Keratinocyte (primary cell): ENCODE data around the gene PILRB. TPM values are rescaled to one million over a fixed set of nuclear protein-coding genes. Genes with fewer than 3 reads are reported as not detected.

Experiments used
- DNase-seq: peaks from one replicate; pipeline ENCODE4 v3.0.0-alpha.2; 2011; ENCODE audit warnings: low read depth, missing footprints, low spot score
- FAIRE-seq: peaks from 2 replicates; lab custom pipeline; 2011; peaks lifted over from hg19 to GRCh38; lab: Jason Lieb, UNC
- H2AFZ ChIP-seq: 2 replicates; pipeline ENCODE4 v1.6.0; 2012; ENCODE audit warnings: low read length, control low read depth, inconsistent platforms; ENCODE audit not compliant: control insufficient read depth
- H3K27ac ChIP-seq: 2 replicates; pipeline ENCODE4 v1.5.1; 2011; ENCODE audit warnings: low read length; ENCODE audit not compliant: control insufficient read depth, insufficient read depth
- H3K27me3 ChIP-seq: 3 replicates; pipeline ENCODE4 v1.6.0; 2011; ENCODE audit warnings: low read length; ENCODE audit not compliant: control insufficient read depth, insufficient read depth; ENCODE audit errors: extremely low read depth
- H3K36me3 ChIP-seq, 2 experiments: 2 replicates in 1 of 2; 3 replicates in 1 of 2; pipeline ENCODE4 v1.5.1; 2011; ENCODE audit warnings: low read length in 2 of 2, mild to moderate bottlenecking in 1 of 2; ENCODE audit not compliant: control insufficient read depth in 2 of 2, insufficient read depth in 2 of 2; ENCODE audit errors: extremely low read depth in 1 of 2
- H3K4me1 ChIP-seq: 3 replicates; pipeline ENCODE4 v1.5.1; 2011; ENCODE audit warnings: low read length; ENCODE audit not compliant: control insufficient read depth, insufficient read depth; ENCODE audit errors: extremely low read depth
- H3K4me2 ChIP-seq: 3 replicates; pipeline ENCODE4 v1.6.0; 2011; ENCODE audit warnings: low read depth, low read length; ENCODE audit not compliant: control insufficient read depth, insufficient read depth; ENCODE audit errors: extremely low read depth
- H3K4me3 ChIP-seq, 3 experiments: fragments of 200-600 bp in 1 of 3; sonication (generic) in 1 of 3; 2 replicates in 2 of 3; 3 replicates in 1 of 3; pipeline ENCODE4 v1.5.1; 2011 to 2016; ENCODE audit warnings: low read length in 3 of 3, mild to moderate bottlenecking in 3 of 3, control low read depth in 2 of 3, inconsistent platforms in 1 of 3, low read depth in 1 of 3, mixed read lengths in 1 of 3, mixed run types in 1 of 3, moderate library complexity in 1 of 3; ENCODE audit not compliant: control insufficient read depth in 2 of 3, insufficient read depth in 2 of 3; ENCODE audit errors: extremely low read depth in 1 of 3
- H3K79me2 ChIP-seq: 2 replicates; pipeline ENCODE4 v1.6.0; 2012; ENCODE audit warnings: low read length; ENCODE audit not compliant: control insufficient read depth, insufficient read depth
- H3K9ac ChIP-seq: 3 replicates; pipeline ENCODE4 v1.6.0; 2011; ENCODE audit warnings: low read length; ENCODE audit not compliant: control insufficient read depth, insufficient read depth; ENCODE audit errors: extremely low read depth
- H3K9me1 ChIP-seq: 3 replicates; pipeline ENCODE4 v1.6.0; 2011; ENCODE audit warnings: low read length; ENCODE audit not compliant: control insufficient read depth, insufficient read depth; ENCODE audit errors: extremely low read depth
- H3K9me3 ChIP-seq: 2 replicates; pipeline ENCODE4 v1.5.1; 2012; ENCODE audit warnings: low read depth, low read length; ENCODE audit not compliant: control insufficient read depth
- H4K20me1 ChIP-seq: 3 replicates; pipeline ENCODE4 v1.6.0; 2011; ENCODE audit warnings: low read length; ENCODE audit not compliant: control insufficient read depth, insufficient read depth; ENCODE audit errors: extremely low read depth
- CTCF ChIP-seq, 3 experiments: IDR thresholded peaks in 1 of 3; conservative IDR thresholded peaks in 1 of 3; optimal IDR thresholded peaks in 1 of 3; 2 replicates in 2 of 3; 3 replicates in 1 of 3; pipeline versions ENCODE3 to v1.5.1; 2011; ENCODE audit warnings: low read length in 3 of 3, mild to moderate bottlenecking in 3 of 3, moderate library complexity in 2 of 3, control low read depth in 1 of 3, inconsistent platforms in 1 of 3; ENCODE audit not compliant: insufficient read depth in 2 of 3; ENCODE audit errors: extremely low read depth in 1 of 3
- EZH2 ChIP-seq: IDR thresholded peaks from one replicate; pipeline ENCODE4 v1.6.1; 2012; ENCODE audit warnings: inconsistent platforms, mild to moderate bottlenecking, low read length, moderate library complexity
- dilution Hi-C: fragments of 300-500 bp; cut with MboI; formaldehyde crosslinking; loops from one replicate; pipeline ENCODE4 v1.7.0; 2020; ENCODE audit warnings: low sequenced_read_pairs; ENCODE audit not compliant: extremely low pct_ligation_motif_present
- polyA plus RNA-seq, 5 experiments: library from polyadenylated mRNA; depleted of rRNA in 3 of 5; stranded (reverse) in 3 of 5; stranded (forward) in 1 of 5; unstranded in 1 of 5; fragments of >200 nt; gene quantifications; 1 replicate in 1 of 5; 2 replicates in 3 of 5; 3 replicates in 1 of 5; pipeline versions ENCODE4 v1.2.1 to v1.2.3, GENCODE V29; 2011 to 2012; ENCODE audit warnings: missing spikeins in 2 of 5, low read depth in 1 of 5, low replicate concordance in 1 of 5

Gene PILRB
- polyA plus RNA-seq, 1 donor (not counting 4 experiments of a cell fraction or from before 2014, with no cell fraction given), result 16.5 TPM

GRCh38 chr7:100406767-100407166, 48.9 kb downstream of the PILRB start:
- Histone ChIP-seq H3K79me2 (no peaks in the 10 kb centered on the region), H3K9me1 (no peaks in the 10 kb centered on the region), H3K27ac (no peak overlapping the region), H2AFZ (no peak overlapping the region), H3K9me3 (no peaks in the 10 kb centered on the region), H4K20me1 (no peaks in the 10 kb centered on the region), H3K4me1 (peaks cover 5% of the 10 kb centered on the region), H3K4me2 (no peak overlapping the region), H3K4me3 (no peak overlapping the region), H3K9ac (no peak overlapping the region), H3K36me3 (no peaks in the 10 kb centered on the region), H3K27me3 (peaks cover 2% of the 10 kb centered on the region)
- FAIRE-seq, result no peak
- no peak for TF ChIP-seq EZH2
- no peak for TF ChIP-seq CTCF (optimal IDR thresholded peaks at IDR 0.05 in 1 of 3, IDR thresholded peaks at IDR 0.05 in 1 of 3, conservative IDR thresholded peaks at IDR 0.05 in 1 of 3; ENCODE audit: extremely low read depth in 1 of 3, insufficient read depth in 2 of 3, low read length in 3 of 3)
- DNase-seq, result no peak
- dilution Hi-C loops, result no loop called here

- no peaks in the 10 kb centered on the region for H3K9me3 ChIP-seq
- no peak overlapping the region for H3K4me3 ChIP-seq
- H3K27ac ChIP-seq, result no peak overlapping the region
- H4K20me1 ChIP-seq, result no peaks in the 10 kb centered on the region
- DNase-seq (no peak), FAIRE-seq (peak; percentile 39)
- H3K4me2 ChIP-seq, result no peak overlapping the region
- no peak overlapping the region for H2AFZ ChIP-seq
- no peaks in the 10 kb centered on the region for H3K79me2 ChIP-seq
- peaks cover 2% of the 10 kb centered on the region for H3K27me3 ChIP-seq
- H3K36me3 ChIP-seq, result no peaks in the 10 kb centered on the region
- H3K9ac ChIP-seq, result no peak overlapping the region
- TF ChIP-seq EZH2 (no peak), CTCF (optimal IDR thresholded peaks at IDR 0.05 in 1 of 3, IDR thresholded peaks at IDR 0.05 in 1 of 3, conservative IDR thresholded peaks at IDR 0.05 in 1 of 3; ENCODE audit: extremely low read depth in 1 of 3, insufficient read depth in 2 of 3, low read length in 3 of 3) (peak; percentile 57 to 63 (median 61))
- dilution Hi-C loops, result no loop called here
- H3K9me1 ChIP-seq, result no peaks in the 10 kb centered on the region
- peaks cover 5% of the 10 kb centered on the region for H3K4me1 ChIP-seq
Measured at GRCh38 chr7:100407285-100408180, 49.6 kb downstream of the PILRB start.
